Suppressor macrophage treated with lipopolysaccharide for 4 hours (primary cell): ENCODE data around the gene IGF2BP3.

Experiments used
- DNase-seq: peaks from one replicate; pipeline ENCODE4 v3.0.0-alpha.2; 2020

Gene IGF2BP3

GRCh38 chr7:23373151-23374004 lies 96.9 kb downstream of the IGF2BP3 start:
- no peak for DNase-seq

- DNase-seq, result no peak
Measured at GRCh38 chr7:23372611-23373010, 97.7 kb downstream of the IGF2BP3 start.

GRCh38 chr7:23371654-23372053 lies 98.6 kb downstream of the IGF2BP3 start:
- no peak for DNase-seq

GRCh38 chr7:23369695-23370404 lies 100.4 kb downstream of the IGF2BP3 start:
- DNase-seq, result no peak

GRCh38 chr7:23369100-23369499 lies 101.2 kb downstream of the IGF2BP3 start:
- DNase-seq, result no peak

- no peak for DNase-seq
Measured at GRCh38 chr7:23358152-23358674, 112.1 kb downstream of the IGF2BP3 start.

GRCh38 chr7:23357190-23358093 lies 112.8 kb downstream of the IGF2BP3 start:
- DNase-seq, result peak; percentile 25

GRCh38 chr7:23356726-23357125 lies 113.6 kb downstream of the IGF2BP3 start:
- DNase-seq, result no peak

- DNase-seq, result no peak
Measured at GRCh38 chr7:23356168-23356567, 114.1 kb downstream of the IGF2BP3 start.

GRCh38 chr7:23353172-23353571 lies 117.1 kb downstream of the IGF2BP3 start:
- DNase-seq, result no peak

GRCh38 chr7:23350466-23350865 lies 119.8 kb downstream of the IGF2BP3 start:
- DNase-seq, result no peak

- no peak for DNase-seq
Measured at GRCh38 chr7:23349484-23350157, 120.7 kb downstream of the IGF2BP3 start.

GRCh38 chr7:23347682-23348180 lies 122.6 kb downstream of the IGF2BP3 start:
- peak; percentile 73 for DNase-seq

- peak; percentile 24 for DNase-seq
Measured at GRCh38 chr7:23347033-23347681, 123.1 kb downstream of the IGF2BP3 start.

- peak; percentile 49 for DNase-seq
Measured at GRCh38 chr7:23346316-23346715, 124.0 kb downstream of the IGF2BP3 start.

GRCh38 chr7:23345601-23346000 lies 124.7 kb downstream of the IGF2BP3 start:
- no peak for DNase-seq

GRCh38 chr7:23343806-23344475 lies 126.3 kb downstream of the IGF2BP3 start:
- DNase-seq, result no peak

GRCh38 chr7:23343102-23343501 lies 127.2 kb downstream of the IGF2BP3 start:
- no peak for DNase-seq

GRCh38 chr7:23341846-23342598 lies 128.3 kb downstream of the IGF2BP3 start:
- no peak for DNase-seq

GRCh38 chr7:23338863-23339262 lies 131.4 kb downstream of the IGF2BP3 start:
- no peak for DNase-seq
